GM12891 (cell line): ENCODE measurements around the gene KCNK16.

Experiments used
- PAX5 ChIP-seq: IDR thresholded peaks from 2 replicates; pipeline ENCODE4 v1.6.1; 2011; ENCODE audit warnings: low read length, moderate library complexity, mild to moderate bottlenecking; ENCODE audit not compliant: insufficient read depth, severe bottlenecking
- POLR2A ChIP-seq: IDR thresholded peaks from 2 replicates; pipeline ENCODE4 v1.6.1; 2011; ENCODE audit warnings: low read depth, low read length, control low read depth
- POLR2AphosphoS5 ChIP-seq: IDR thresholded peaks from 2 replicates; pipeline ENCODE4 v1.6.1; 2011; ENCODE audit warnings: low read depth, low read length, control low read depth
- SPI1 ChIP-seq: IDR thresholded peaks from 2 replicates; pipeline ENCODE4 v1.6.1; 2011; ENCODE audit warnings: low read depth, low read length, control low read depth
- TAF1 ChIP-seq: IDR thresholded peaks from 2 replicates; pipeline ENCODE4 v1.6.1; 2011; ENCODE audit warnings: low read depth, low read length, control low read depth

GRCh38 chr6:39268721-39269120 is 53.8 kb downstream of the KCNK16 start:
- TF ChIP-seq POLR2A = no peak
- no peak for TF ChIP-seq POLR2AphosphoS5
- TF ChIP-seq PAX5 = no peak
- no peak for TF ChIP-seq TAF1
- TF ChIP-seq SPI1 = no peak
